ENCODE data around the gene OXCT2. TPM values are rescaled to one million over a fixed set of nuclear protein-coding genes. Genes with fewer than 3 reads are reported as not detected.
"Not testable (repeated sequence)": the region's sequence is repeated elsewhere in the genome, so short reads cannot be mapped to it uniquely, and the experiment has no call there.

The OXCT2 gene
- total and polyA plus RNA-seq, 9 of the 15 experiments (the other 6 are each of a cell fraction or from before 2014, with no cell fraction given) = 0.08 to 0.64 (median 0.22) TPM; not detected in 2

- TF ChIP-seq ZBTB40 (IDR thresholded peaks at IDR 0.05) = not testable (repeated sequence)
- TF ChIP-seq ZBTB40 (CRISPR knock-in tag; IDR thresholded peaks at IDR 0.05) (peak; percentile 42; the same call in 1 of the 2 replicates), ERF (CRISPR knock-in tag; IDR thresholded peaks at IDR 0.05) (0 out of 2 replicates have a peak, but pooled peaks have one; percentile 9), SMAD4 (CRISPR knock-in tag; conservative IDR thresholded peaks at IDR 0.05) (peak; percentile 32; the same call in 1 of the 2 replicates), PHF8 (IDR thresholded peaks at IDR 0.05; ENCODE audit: borderline replicate concordance, low read length) (peak; percentile 17; the same call in 1 of the 2 replicates), TFAP4 (CRISPR knock-in tag; IDR thresholded peaks at IDR 0.05; ENCODE audit: borderline replicate concordance) (peak; percentile 37; the same call in 1 of the 2 replicates), ZNF589 (CRISPR knock-in tag; IDR thresholded peaks at IDR 0.05; ENCODE audit: low read depth) (peak; percentile 60; the same call in 1 of the 2 replicates), TFE3 (CRISPR knock-in tag; IDR thresholded peaks at IDR 0.05) (peak; percentile 79), AFF4 (CRISPR knock-in tag; IDR thresholded peaks at IDR 0.05) (0 out of 2 replicates have a peak, but pooled peaks have one; percentile 46)
Observed at GRCh38 chr1:39817091-39817932, 46.2 kb upstream of the OXCT2 start (continued).

All from K562 (cell line).